ENCODE data around the gene CAVIN1. TPM values are rescaled to one million over a fixed set of nuclear protein-coding genes. Genes with fewer than 3 reads are reported as not detected.
"Not testable (repeated sequence)": the region's sequence is repeated elsewhere in the genome, so short reads cannot be mapped to it uniquely, and the experiment has no call there.

The CAVIN1 gene
- total RNA-seq, 8 experiments from 2014 or later: 0.05 to 74.8 (median 12.8) TPM

GRCh38 chr17:42395601-42396000, 27.5 kb downstream of the CAVIN1 start:
- not testable (repeated sequence) for ATAC-seq (replicated peaks in 6 of 8); H3K4me3 ChIP-seq; H3K27ac ChIP-seq; H3K4me1 ChIP-seq (replicated peaks in 1 of 2)
- in situ Hi-C loops (cut with MboI; ENCODE audit: low pct_unique_long_range_greater_than_20kb in 2 of 9, low sequenced_read_pairs in 9 of 9, unreplicated experiment in 9 of 9): loop anchor here in 1 of 9 experiments (25.0 kb wide), 1 partner anchor 183 kb away; no protein-coding TSS in a partner anchor
- 60 to 100% (median 97%) methylated on average over 1 to 6 of the region's 8 CpGs; no CpG with 5 or more reads in 4 of the 10 experiments for WGBS, 10 experiments

- in situ Hi-C loops (cut with MboI; ENCODE audit: low pct_unique_long_range_greater_than_20kb in 2 of 9, low sequenced_read_pairs in 9 of 9, unreplicated experiment in 9 of 9): loop anchor here in 1 of 9 experiments (25.0 kb wide), 1 partner anchor 183 kb away; no protein-coding TSS in a partner anchor
- H3K27ac ChIP-seq: no peak overlapping the region
- H3K4me3 ChIP-seq: no peak overlapping the region
- no peaks in the 10 kb centered on the region for H3K4me1 ChIP-seq (replicated peaks in 1 of 2)
- peak in 2 of 8 experiments; percentile 32 to 39 for ATAC-seq (replicated peaks in 6 of 8)
- WGBS, 10 experiments: 50 to 100% (median 94%) methylated on average over 1 to 4 of the region's 4 CpGs; no CpG with 5 or more reads in 1 of the 10 experiments
These were observed 28.2 kb downstream of the CAVIN1 start for GRCh38 chr17:42394838-42395237.

- no peak overlapping the region for H3K27ac ChIP-seq
- no peak for ATAC-seq (replicated peaks in 6 of 8)
- in situ Hi-C loops (cut with MboI; ENCODE audit: low pct_unique_long_range_greater_than_20kb in 2 of 9, low sequenced_read_pairs in 9 of 9, unreplicated experiment in 9 of 9): loop anchor here in 1 of 9 experiments (25.0 kb wide), 1 partner anchor 181 kb away; no protein-coding TSS in a partner anchor
These were observed 30.2 kb downstream of the CAVIN1 start for GRCh38 chr17:42392692-42393415.

GRCh38 chr17:42391439-42391838, 31.6 kb downstream of the CAVIN1 start:
- not testable (repeated sequence) for H3K4me3 ChIP-seq; H3K27ac ChIP-seq; ATAC-seq (replicated peaks in 6 of 8)
- peaks cover 11 to 17% of the 10 kb centered on the region in 2 donors for H3K4me1 ChIP-seq (replicated peaks in 1 of 2)
- WGBS, 10 experiments: 40 to 100% (median 100%) methylated on average over 1 to 7 of the region's 8 CpGs; no CpG with 5 or more reads in 2 of the 10 experiments
- in situ Hi-C loops (cut with MboI; ENCODE audit: low pct_unique_long_range_greater_than_20kb in 2 of 9, low sequenced_read_pairs in 9 of 9, unreplicated experiment in 9 of 9): loop anchor here in 1 of 9 experiments (25.0 kb wide), 1 partner anchor 179 kb away; no protein-coding TSS in a partner anchor

More at GRCh38 chr17:42392692-42393415, 30.2 kb downstream of the CAVIN1 start:
- Histone ChIP-seq H3K4me1 (replicated peaks in 1 of 2) (peaks cover 8 to 10% of the 10 kb centered on the region in 2 donors), H3K4me3 (no peak overlapping the region)
- 83 to 100% (median 94%) methylated on average over 1 to 4 of the region's 4 CpGs; no CpG with 5 or more reads in 2 of the 10 experiments for WGBS, 10 experiments

GRCh38 chr17:42389899-42390298, 33.2 kb downstream of the CAVIN1 start:
- whole genome bisulfite sequencing, 10 experiments: 53 to 100% (median 100%) methylated on average over 1 to 3 of the region's 5 CpGs; no CpG with 5 or more reads in 2 of the 10 experiments

GRCh38 chr17:42389135-42389417, 34.0 kb downstream of the CAVIN1 start:
- 0 to 48% (median 29%) methylated on average over 4 to 9 of the region's 11 CpGs; no CpG with 5 or more reads in 3 of the 10 experiments for WGBS, 10 experiments
- Histone ChIP-seq H3K4me1 (replicated peaks in 1 of 2) (peaks cover 14 to 17% of the 10 kb centered on the region in 2 donors), H3K27ac (peak overlapping the region; percentile 62 to 66), H3K4me3 (peak overlapping the region; percentile 17 to 26 (median 26))
- peak; percentile 11 to 31 (median 20) for ATAC-seq (replicated peaks in 6 of 8)
- in situ Hi-C loops (cut with MboI; ENCODE audit: low pct_unique_long_range_greater_than_20kb in 2 of 9, low sequenced_read_pairs in 9 of 9, unreplicated experiment in 9 of 9): loop anchor here in 1 of 9 experiments (25.0 kb wide), 1 partner anchor 177 kb away; no protein-coding TSS in a partner anchor

More at GRCh38 chr17:42389899-42390298, 33.2 kb downstream of the CAVIN1 start:
- Histone ChIP-seq H3K4me3 (no peak overlapping the region), H3K4me1 (replicated peaks in 1 of 2) (peaks cover 14 to 17% of the 10 kb centered on the region in 2 donors), H3K27ac (no peak overlapping the region)
- ATAC-seq (replicated peaks in 6 of 8): no peak
- in situ Hi-C loops (cut with MboI; ENCODE audit: low pct_unique_long_range_greater_than_20kb in 2 of 9, low sequenced_read_pairs in 9 of 9, unreplicated experiment in 9 of 9): loop anchor here in 1 of 9 experiments (25.0 kb wide), 1 partner anchor 178 kb away; no protein-coding TSS in a partner anchor

- H3K4me1 ChIP-seq (replicated peaks in 1 of 2): peaks cover 14 to 17% of the 10 kb centered on the region in 2 donors
- in situ Hi-C loops (cut with MboI; ENCODE audit: low pct_unique_long_range_greater_than_20kb in 2 of 9, low sequenced_read_pairs in 9 of 9, unreplicated experiment in 9 of 9): loop anchor here in 1 of 9 experiments (25.0 kb wide), 1 partner anchor 176 kb away; no protein-coding TSS in a partner anchor
- 0 to 8% (median 2%) methylated on average over 1 to 13 of the region's 44 CpGs; no CpG with 5 or more reads in 2 of the 10 experiments for whole genome bisulfite sequencing, 10 experiments
- ATAC-seq (replicated peaks in 6 of 8): peak; percentile 80 to 94 (median 93)
- H3K27ac ChIP-seq: peak within 1 kb of the TSS; percentile 84 to 93
- peak within 1 kb of the TSS; percentile 75 to 96 (median 92) for H3K4me3 ChIP-seq
These were observed 34.5 kb downstream of the CAVIN1 start, which contains the start of gene STAT3 for GRCh38 chr17:42388381-42389134. TSS of gene STAT3 (minus strand) at chr17:42388442. CDS start at chr17:42348516, 39,926 bp downstream.

GRCh38 chr17:42387661-42388380, 35.2 kb downstream of the CAVIN1 start:
- ATAC-seq (replicated peaks in 6 of 8): no peak
- WGBS, 10 experiments: 0 to 5% (median 0%) methylated on average over 1 to 7 of the region's 62 CpGs; no CpG with 5 or more reads in 5 of the 10 experiments
- Histone ChIP-seq H3K4me3 (peak overlapping the region; percentile 75 to 96 (median 92)), H3K27ac (peak overlapping the region; percentile 84 to 93), H3K4me1 (replicated peaks in 1 of 2) (peaks cover 14 to 17% of the 10 kb centered on the region in 2 donors)
- in situ Hi-C loops (cut with MboI; ENCODE audit: low pct_unique_long_range_greater_than_20kb in 2 of 9, low sequenced_read_pairs in 9 of 9, unreplicated experiment in 9 of 9): loop anchor here in 1 of 9 experiments (25.0 kb wide), 1 partner anchor 176 kb away; no protein-coding TSS in a partner anchor

GRCh38 chr17:42386777-42387657, 36.0 kb downstream of the CAVIN1 start:
- in situ Hi-C loops (cut with MboI; ENCODE audit: low pct_unique_long_range_greater_than_20kb in 2 of 9, low sequenced_read_pairs in 9 of 9, unreplicated experiment in 9 of 9): loop anchor here in 1 of 9 experiments (25.0 kb wide), 1 partner anchor 175 kb away; no protein-coding TSS in a partner anchor
- Histone ChIP-seq H3K4me1 (replicated peaks in 1 of 2) (peaks cover 14 to 17% of the 10 kb centered on the region in 2 donors), H3K4me3 (peak overlapping the region; percentile 75 to 96 (median 92)), H3K27ac (no peak overlapping the region)
- ATAC-seq (replicated peaks in 6 of 8): peak in 2 of 8 experiments; percentile 2 to 9
- WGBS, 10 experiments: 0 to 2% (median 0%) methylated on average over 2 to 8 of the region's 8 CpGs; no CpG with 5 or more reads in 2 of the 10 experiments

GRCh38 chr17:42381898-42382297, 41.2 kb downstream of the CAVIN1 start:
- 85 to 100% (median 97%) methylated on average over 1 to 3 of the region's 3 CpGs; no CpG with 5 or more reads in 2 of the 10 experiments for WGBS, 10 experiments
- ATAC-seq (replicated peaks in 6 of 8): no peak
- Histone ChIP-seq H3K4me3 (no peak overlapping the region), H3K4me1 (replicated peaks in 1 of 2) (peaks cover 5 to 10% of the 10 kb centered on the region in 2 donors), H3K27ac (no peak overlapping the region)
- in situ Hi-C loops (cut with MboI; ENCODE audit: low pct_unique_long_range_greater_than_20kb in 2 of 9, low sequenced_read_pairs in 9 of 9, unreplicated experiment in 9 of 9): loop anchor here in 1 of 9 experiments (25.0 kb wide), 1 partner anchor 170 kb away; no protein-coding TSS in a partner anchor

GRCh38 chr17:42380935-42381334, 42.1 kb downstream of the CAVIN1 start:
- peaks cover 0 to 5% of the 10 kb centered on the region in 2 donors for H3K4me1 ChIP-seq (replicated peaks in 1 of 2)
- 80 to 100% (median 94%) methylated on average over 1 to 3 of the region's 3 CpGs; no CpG with 5 or more reads in 1 of the 10 experiments for WGBS, 10 experiments
- no peak for ATAC-seq (replicated peaks in 6 of 8)
- in situ Hi-C loops (cut with MboI; ENCODE audit: low pct_unique_long_range_greater_than_20kb in 2 of 9, low sequenced_read_pairs in 9 of 9, unreplicated experiment in 9 of 9): loop anchor here in 1 of 9 experiments (25.0 kb wide), 1 partner anchor 169 kb away; no protein-coding TSS in a partner anchor
- H3K27ac ChIP-seq: no peak overlapping the region
- H3K4me3 ChIP-seq: no peak overlapping the region

Data from motor neuron (in vitro differentiated cells).